Vagina (tissue), 2 donors: ENCODE results near the gene STK39. TPM values are rescaled to one million over a fixed set of nuclear protein-coding genes. Genes with fewer than 3 reads are reported as not detected.

Experiments used
- DNase-seq, 2 donors: peaks; one replicate each; pipeline ENCODE4 v3.0.0-alpha.2; 2017; ENCODE audit errors: extremely low spot score in 2 of 2
- H3K27ac ChIP-seq: fragments of 200-600 bp; sonication (generic); one replicate; pipeline ENCODE4 v1.5.1; 2019
- H3K27me3 ChIP-seq: fragments of 200-600 bp; sonication (generic); one replicate; pipeline ENCODE4 v1.5.1; 2019
- H3K36me3 ChIP-seq, 2 donors: fragments of 200-600 bp; sonication (generic); one replicate each; pipeline ENCODE4 v1.5.1; 2017 to 2019
- H3K4me1 ChIP-seq: fragments of 200-600 bp; sonication (generic); one replicate; pipeline ENCODE4 v1.5.1; 2019
- H3K4me3 ChIP-seq, 2 donors: fragments of 200-600 bp; sonication (generic); 1 replicate in 1 of 2; 2 replicates in 1 of 2; pipeline ENCODE4 v1.5.1; 2016 to 2019
- H3K9me3 ChIP-seq: fragments of 200-600 bp; sonication (generic); one replicate; pipeline ENCODE4 v1.5.1; 2019
- POLR2A ChIP-seq, 2 donors: fragments of 450-650 bp; IDR thresholded peaks; one replicate each; pipeline ENCODE4 v1.6.1; 2017; ENCODE audit warnings: antibody characterized with exemption in 2 of 2, mild to moderate bottlenecking in 2 of 2, moderate library complexity in 2 of 2
- POLR2AphosphoS5 ChIP-seq, 2 donors: sonication (generic); formaldehyde crosslinking; IDR thresholded peaks; one replicate each; pipeline ENCODE4 v1.9.0; 2017; ENCODE audit warnings: antibody characterized with exemption in 2 of 2, mild to moderate bottlenecking in 2 of 2, low read depth in 1 of 2; ENCODE audit not compliant: insufficient read depth in 1 of 2
- intact Hi-C: fragments of 100-400 bp; cut with DNase I; formaldehyde crosslinking; loops from one replicate; pipeline ENCODE4 v1.15.1; 2023
- total RNA-seq: library from RNA; depleted of rRNA; stranded (reverse); fragments of >200 nt; gene quantifications from one replicate; pipeline ENCODE4 v1.2.3, GENCODE V29; 2016
- TF ChIP-seq, protein P1 (sequence below), 3 experiments: fragments of 450-650 bp in 2 of 3; fragments of 200-600 bp in 1 of 3; sonication (generic) in 1 of 3; IDR thresholded peaks; one replicate each; pipeline ENCODE4 v1.5.1; 2017 to 2019; ENCODE audit warnings: antibody characterized with exemption in 3 of 3, mild to moderate bottlenecking in 2 of 3, moderate library complexity in 2 of 3

Gene STK39
- total RNA-seq, 1 donor from 2014 or later: 15.5 TPM

- Histone ChIP-seq H3K36me3 (no peaks in the 10 kb centered on the region), H3K27ac (no peak overlapping the region), H3K4me1 (peaks cover 32% of the 10 kb centered on the region), H3K9me3 (no peaks in the 10 kb centered on the region), H3K27me3 (no peaks in the 10 kb centered on the region), H3K4me3 (no peak overlapping the region)
- intact Hi-C loops: no loop called here
- no peak for TF ChIP-seq POLR2AphosphoS5 (IDR thresholded peaks at IDR 0.05; ENCODE audit: insufficient read depth in 1 of 2, low read depth in 1 of 2)
- TF ChIP-seq, protein P1, sequence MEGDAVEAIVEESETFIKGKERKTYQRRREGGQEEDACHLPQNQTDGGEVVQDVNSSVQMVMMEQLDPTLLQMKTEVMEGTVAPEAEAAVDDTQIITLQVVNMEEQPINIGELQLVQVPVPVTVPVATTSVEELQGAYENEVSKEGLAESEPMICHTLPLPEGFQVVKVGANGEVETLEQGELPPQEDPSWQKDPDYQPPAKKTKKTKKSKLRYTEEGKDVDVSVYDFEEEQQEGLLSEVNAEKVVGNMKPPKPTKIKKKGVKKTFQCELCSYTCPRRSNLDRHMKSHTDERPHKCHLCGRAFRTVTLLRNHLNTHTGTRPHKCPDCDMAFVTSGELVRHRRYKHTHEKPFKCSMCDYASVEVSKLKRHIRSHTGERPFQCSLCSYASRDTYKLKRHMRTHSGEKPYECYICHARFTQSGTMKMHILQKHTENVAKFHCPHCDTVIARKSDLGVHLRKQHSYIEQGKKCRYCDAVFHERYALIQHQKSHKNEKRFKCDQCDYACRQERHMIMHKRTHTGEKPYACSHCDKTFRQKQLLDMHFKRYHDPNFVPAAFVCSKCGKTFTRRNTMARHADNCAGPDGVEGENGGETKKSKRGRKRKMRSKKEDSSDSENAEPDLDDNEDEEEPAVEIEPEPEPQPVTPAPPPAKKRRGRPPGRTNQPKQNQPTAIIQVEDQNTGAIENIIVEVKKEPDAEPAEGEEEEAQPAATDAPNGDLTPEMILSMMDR (IDR thresholded peaks at IDR 0.05): no peak
- DNase-seq: no peak
These were observed 56.6 kb downstream of the STK39 start for GRCh38 chr2:168190590-168191336.

- Histone ChIP-seq H3K36me3 (no peaks in the 10 kb centered on the region), H3K27ac (no peak overlapping the region), H3K4me3 (no peak overlapping the region), H3K9me3 (no peaks in the 10 kb centered on the region), H3K4me1 (peaks cover 32% of the 10 kb centered on the region), H3K27me3 (no peaks in the 10 kb centered on the region)
- intact Hi-C loops: no loop called here
- no peak for DNase-seq
- TF ChIP-seq, protein P1 (IDR thresholded peaks at IDR 0.05): no peak
- TF ChIP-seq POLR2AphosphoS5 (IDR thresholded peaks at IDR 0.05; ENCODE audit: insufficient read depth in 1 of 2, low read depth in 1 of 2): no peak
- TF ChIP-seq POLR2A (IDR thresholded peaks at IDR 0.05): no peak
These were observed 57.4 kb downstream of the STK39 start for GRCh38 chr2:168189835-168190569.

DNA sequence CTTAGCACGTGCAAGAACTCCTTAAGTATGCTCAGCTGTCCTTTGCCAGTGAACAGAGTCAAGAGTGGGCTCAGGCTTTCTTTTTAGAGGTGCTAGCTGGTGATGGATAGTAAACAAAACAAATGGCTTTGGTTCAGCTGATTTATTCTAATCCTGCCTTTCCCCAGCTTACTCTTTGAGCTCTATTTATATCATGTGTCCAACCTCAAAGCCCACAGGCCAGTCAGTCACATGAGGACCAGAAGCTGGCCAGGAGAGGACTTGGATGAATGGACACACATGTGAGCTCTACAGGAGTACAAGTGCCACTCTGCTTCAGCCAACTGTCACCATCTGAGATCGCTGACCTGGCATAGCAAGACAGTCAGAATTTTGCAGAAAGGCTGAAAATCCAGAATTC lies 59.4 kb downstream of the STK39 start:
- H3K9me3 ChIP-seq: no peaks in the 10 kb centered on the region

GRCh38 chr2:168186452-168186851 lies 60.9 kb downstream of the STK39 start:
- intact Hi-C loops: no loop called here
- no peak for DNase-seq
- Histone ChIP-seq H3K27me3 (no peaks in the 10 kb centered on the region), H3K27ac (no peak overlapping the region), H3K9me3 (no peaks in the 10 kb centered on the region), H3K4me3 (no peak overlapping the region), H3K4me1 (peaks cover 8% of the 10 kb centered on the region), H3K36me3 (no peaks in the 10 kb centered on the region)
- TF ChIP-seq POLR2AphosphoS5 (IDR thresholded peaks at IDR 0.05; ENCODE audit: insufficient read depth in 1 of 2, low read depth in 1 of 2) (no peak), POLR2A (IDR thresholded peaks at IDR 0.05) (no peak)
- TF ChIP-seq, protein P1 (IDR thresholded peaks at IDR 0.05): no peak

More for the DNA sequence above, 59.4 kb downstream of the STK39 start:
- H3K4me3 ChIP-seq: no peak overlapping the region
- no peak for DNase-seq
- H3K27me3 ChIP-seq: no peaks in the 10 kb centered on the region
- intact Hi-C loops: no loop called here
- TF ChIP-seq POLR2AphosphoS5 (IDR thresholded peaks at IDR 0.05; ENCODE audit: insufficient read depth in 1 of 2, low read depth in 1 of 2): no peak
- H3K4me1 ChIP-seq: peaks cover 18% of the 10 kb centered on the region
- H3K27ac ChIP-seq: no peak overlapping the region
- H3K36me3 ChIP-seq: no peaks in the 10 kb centered on the region

DNA sequence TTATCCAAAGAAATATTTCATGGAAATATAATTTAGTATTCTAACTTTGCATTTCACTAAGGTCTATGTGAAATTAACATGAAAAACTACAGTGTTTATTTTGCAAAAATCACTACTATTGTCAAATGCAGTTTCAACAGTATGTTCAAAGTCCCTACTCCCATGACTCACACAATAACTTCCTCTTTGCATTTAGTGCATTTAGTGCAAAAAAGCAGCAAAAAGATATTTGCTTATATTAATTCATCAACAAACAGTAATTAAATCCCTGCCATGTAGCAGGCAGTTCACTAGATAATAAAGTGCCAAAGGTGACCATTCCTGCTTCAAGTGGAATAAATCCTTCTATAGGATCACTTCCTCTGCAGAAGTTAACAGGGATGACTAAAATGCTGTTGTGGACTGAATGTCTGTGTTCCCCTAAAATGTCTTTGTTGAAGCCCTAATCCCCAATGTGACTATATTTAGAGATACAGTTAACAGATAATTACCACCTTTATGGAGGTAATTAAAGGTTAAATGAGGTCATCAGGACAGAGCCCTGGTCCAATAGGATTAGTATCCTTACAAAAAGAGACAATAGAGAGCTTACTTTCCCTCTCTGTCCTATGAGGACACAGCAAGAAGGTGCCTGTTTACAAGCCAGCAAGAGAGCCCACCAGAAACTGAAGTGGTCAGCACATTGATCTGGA lies 61.7 kb downstream of the STK39 start:
- DNase-seq: no peak
- TF ChIP-seq POLR2A (IDR thresholded peaks at IDR 0.05) (no peak), POLR2AphosphoS5 (IDR thresholded peaks at IDR 0.05; ENCODE audit: insufficient read depth in 1 of 2, low read depth in 1 of 2) (no peak)
- TF ChIP-seq, protein P1 (IDR thresholded peaks at IDR 0.05): no peak
- peaks cover 8% of the 10 kb centered on the region for H3K4me1 ChIP-seq
- H3K27ac ChIP-seq: no peak overlapping the region
- intact Hi-C loops: no loop called here
- no peaks in the 10 kb centered on the region for H3K36me3 ChIP-seq
- H3K4me3 ChIP-seq: no peak overlapping the region
- no peaks in the 10 kb centered on the region for H3K9me3 ChIP-seq
- H3K27me3 ChIP-seq: no peaks in the 10 kb centered on the region
